Upper lobe of left lung (tissue), 6 donors: ENCODE data around the gene GLI1. TPM values are rescaled to one million over a fixed set of nuclear protein-coding genes. Genes with fewer than 3 reads are reported as not detected.
A peak's percentile ranks its signal among the peaks of the same experiment; 100 is the strongest.

Source experiments
- ATAC-seq, 2 donors: fragments of 200-7000 bp; cut with Tn5 transposase; one replicate each; pipeline ENCODE4 v1.9.1; 2022; ENCODE audit warnings: mild to moderate bottlenecking in 2 of 2, moderate library complexity in 2 of 2; ENCODE audit not compliant: low FRiP score in 2 of 2
- DNase-seq, 2 donors: peaks; one replicate each; pipeline ENCODE4 v3.0.0-alpha.2; 2019 to 2020
- H3K27ac ChIP-seq, 4 donors: fragments of 200-600 bp; sonication (generic); one replicate each; pipeline ENCODE4 v1.5.1; 2016 to 2019
- H3K27me3 ChIP-seq, 4 donors: fragments of 200-600 bp; sonication (generic); one replicate each; pipeline ENCODE4 v1.5.1; 2017 to 2019
- H3K36me3 ChIP-seq, 4 donors: fragments of 200-600 bp; sonication (generic); one replicate each; pipeline ENCODE4 v1.5.1; 2016 to 2019
- H3K4me1 ChIP-seq, 4 donors: fragments of 200-600 bp; sonication (generic); one replicate each; pipeline ENCODE4 v1.5.1; 2018 to 2019
- H3K4me3 ChIP-seq, 4 donors: fragments of 200-600 bp; sonication (generic); one replicate each; pipeline ENCODE4 v1.5.1; 2017 to 2019; ENCODE audit warnings: mild to moderate bottlenecking in 2 of 4, moderate library complexity in 1 of 4
- H3K9me3 ChIP-seq, 4 donors: fragments of 200-600 bp; sonication (generic); one replicate each; pipeline ENCODE4 v1.5.1; 2018 to 2019
- EP300 ChIP-seq, 4 donors: sonication (generic); formaldehyde crosslinking; IDR thresholded peaks; one replicate each; pipeline ENCODE4 v1.5.1; 2017; ENCODE audit warnings: antibody characterized with exemption in 4 of 4, control low read depth in 2 of 4
- POLR2A ChIP-seq, 4 donors: fragments of 450-650 bp; IDR thresholded peaks; one replicate each; pipeline ENCODE4 v1.5.1; 2016 to 2017; ENCODE audit warnings: antibody characterized with exemption in 4 of 4, mild to moderate bottlenecking in 2 of 4
- POLR2AphosphoS5 ChIP-seq, 2 donors: sonication (generic); formaldehyde crosslinking; IDR thresholded peaks; one replicate each; pipeline ENCODE4 v1.5.1; 2017; ENCODE audit warnings: antibody characterized with exemption in 2 of 2
- WGBS, 2 donors: methylation state at CpG; one replicate each; pipeline ENCODE4 v1.1.5; 2017 to 2018; 5-methylcytosine and 5-hydroxymethylcytosine counted together
- total RNA-seq, 6 donors: library from RNA; depleted of rRNA in 4 of 6; stranded (reverse); fragments of >200 nt in 4 of 6; gene quantifications; one replicate each; pipeline versions ENCODE4 v1.1.0 to v1.2.1, GENCODE V29; 2016 to 2021
- TF ChIP-seq, protein P1 (sequence below), 6 experiments: fragments of 450-650 bp in 4 of 6; fragments of 200-600 bp in 2 of 6; sonication (generic) in 2 of 6; IDR thresholded peaks; one replicate each; pipeline ENCODE4 v1.5.1; 2016 to 2019; ENCODE audit warnings: antibody characterized with exemption in 6 of 6
- donor health status: DM: no; HTN: no; CAD: no; lungs with moderate emphysema.
- donor health status: DM: no; HTN: yes; CAD: no; lungs with severe emphysema.

GLI1 gene
- total RNA-seq, 6 donors from 2014 or later = 0.69 to 3.0 (median 1.5) TPM; not detected in 2

DNA sequence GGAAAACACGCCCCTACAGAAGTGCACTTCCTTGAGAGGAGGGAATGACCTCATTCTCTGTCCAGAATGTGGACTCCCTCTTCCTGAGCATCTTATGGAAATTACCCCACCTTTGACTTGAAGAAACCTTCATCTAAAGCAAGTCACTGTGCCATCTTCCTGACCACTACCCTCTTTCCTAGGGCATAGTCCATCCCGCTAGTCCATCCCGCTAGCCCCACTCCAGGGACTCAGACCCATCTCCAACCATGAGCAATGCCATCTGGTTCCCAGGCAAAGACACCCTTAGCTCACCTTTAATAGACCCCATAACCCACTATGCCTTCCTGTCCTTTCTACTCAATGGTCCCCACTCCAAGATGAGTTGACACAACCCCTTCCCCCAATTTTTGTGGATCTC, 9.5 kb upstream of the GLI1 start:
- no peaks in the 10 kb centered on the region for H3K36me3 ChIP-seq
- ATAC-seq (no peak), DNase-seq (no peak)
- peaks cover 0 to 6% (median 0%) of the 10 kb centered on the region in 4 donors for H3K4me1 ChIP-seq
- TF ChIP-seq POLR2AphosphoS5 (IDR thresholded peaks at IDR 0.05) = no peak
- TF ChIP-seq, protein P1, sequence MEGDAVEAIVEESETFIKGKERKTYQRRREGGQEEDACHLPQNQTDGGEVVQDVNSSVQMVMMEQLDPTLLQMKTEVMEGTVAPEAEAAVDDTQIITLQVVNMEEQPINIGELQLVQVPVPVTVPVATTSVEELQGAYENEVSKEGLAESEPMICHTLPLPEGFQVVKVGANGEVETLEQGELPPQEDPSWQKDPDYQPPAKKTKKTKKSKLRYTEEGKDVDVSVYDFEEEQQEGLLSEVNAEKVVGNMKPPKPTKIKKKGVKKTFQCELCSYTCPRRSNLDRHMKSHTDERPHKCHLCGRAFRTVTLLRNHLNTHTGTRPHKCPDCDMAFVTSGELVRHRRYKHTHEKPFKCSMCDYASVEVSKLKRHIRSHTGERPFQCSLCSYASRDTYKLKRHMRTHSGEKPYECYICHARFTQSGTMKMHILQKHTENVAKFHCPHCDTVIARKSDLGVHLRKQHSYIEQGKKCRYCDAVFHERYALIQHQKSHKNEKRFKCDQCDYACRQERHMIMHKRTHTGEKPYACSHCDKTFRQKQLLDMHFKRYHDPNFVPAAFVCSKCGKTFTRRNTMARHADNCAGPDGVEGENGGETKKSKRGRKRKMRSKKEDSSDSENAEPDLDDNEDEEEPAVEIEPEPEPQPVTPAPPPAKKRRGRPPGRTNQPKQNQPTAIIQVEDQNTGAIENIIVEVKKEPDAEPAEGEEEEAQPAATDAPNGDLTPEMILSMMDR (IDR thresholded peaks at IDR 0.05) = no peak
- no peak for TF ChIP-seq POLR2A (IDR thresholded peaks at IDR 0.05)
- TF ChIP-seq EP300 (IDR thresholded peaks at IDR 0.05) = no peak
- no peaks in the 10 kb centered on the region for H3K9me3 ChIP-seq
- no peaks in the 10 kb centered on the region for H3K27me3 ChIP-seq
- WGBS, 2 donors = 96 to 98% methylated on average over 3 of the region's 3 CpGs
- no peak overlapping the region for H3K4me3 ChIP-seq
- no peak overlapping the region for H3K27ac ChIP-seq

DNA sequence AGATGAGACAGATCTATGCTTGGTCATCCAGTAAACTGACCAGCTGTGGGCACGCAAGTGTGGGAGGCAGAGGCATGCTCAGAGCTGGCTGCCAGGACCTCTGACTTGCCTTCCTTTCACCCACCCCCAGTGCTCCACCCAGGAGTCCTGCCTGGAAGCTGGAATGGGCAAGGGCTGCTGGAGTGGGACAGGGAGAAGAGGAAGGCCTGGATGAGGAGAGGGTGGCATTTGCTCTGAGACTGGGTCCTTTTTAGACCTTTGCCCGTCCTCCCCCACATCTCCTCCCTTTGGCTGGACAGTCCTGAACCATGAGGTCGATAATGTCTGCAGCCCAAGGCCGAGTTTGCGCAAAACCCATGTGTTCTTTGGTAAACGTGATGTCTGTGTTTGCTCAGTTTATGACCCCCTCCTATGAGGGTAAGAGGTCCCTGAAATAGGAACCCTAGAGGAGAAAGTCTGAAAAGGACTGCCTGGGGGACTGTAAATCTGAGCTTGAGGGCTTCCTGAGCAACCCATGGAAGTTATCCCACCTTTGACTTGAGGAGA, 8.3 kb upstream of the GLI1 start:
- H3K27me3 ChIP-seq = no peaks in the 10 kb centered on the region
- ATAC-seq (no peak), DNase-seq (no peak)
- H3K9me3 ChIP-seq = no peaks in the 10 kb centered on the region
- WGBS, 2 donors = 81 to 85% methylated on average over 4 to 6 of the region's 6 CpGs
- no peak overlapping the region for H3K4me3 ChIP-seq
- TF ChIP-seq EP300 (IDR thresholded peaks at IDR 0.05) (no peak), POLR2AphosphoS5 (IDR thresholded peaks at IDR 0.05) (no peak)
- TF ChIP-seq, protein P1 (IDR thresholded peaks at IDR 0.05) = no peak
- H3K4me1 ChIP-seq = peaks cover 0 to 11% (median 0%) of the 10 kb centered on the region in 4 donors
- H3K27ac ChIP-seq = no peak overlapping the region
- no peaks in the 10 kb centered on the region for H3K36me3 ChIP-seq

DNA sequence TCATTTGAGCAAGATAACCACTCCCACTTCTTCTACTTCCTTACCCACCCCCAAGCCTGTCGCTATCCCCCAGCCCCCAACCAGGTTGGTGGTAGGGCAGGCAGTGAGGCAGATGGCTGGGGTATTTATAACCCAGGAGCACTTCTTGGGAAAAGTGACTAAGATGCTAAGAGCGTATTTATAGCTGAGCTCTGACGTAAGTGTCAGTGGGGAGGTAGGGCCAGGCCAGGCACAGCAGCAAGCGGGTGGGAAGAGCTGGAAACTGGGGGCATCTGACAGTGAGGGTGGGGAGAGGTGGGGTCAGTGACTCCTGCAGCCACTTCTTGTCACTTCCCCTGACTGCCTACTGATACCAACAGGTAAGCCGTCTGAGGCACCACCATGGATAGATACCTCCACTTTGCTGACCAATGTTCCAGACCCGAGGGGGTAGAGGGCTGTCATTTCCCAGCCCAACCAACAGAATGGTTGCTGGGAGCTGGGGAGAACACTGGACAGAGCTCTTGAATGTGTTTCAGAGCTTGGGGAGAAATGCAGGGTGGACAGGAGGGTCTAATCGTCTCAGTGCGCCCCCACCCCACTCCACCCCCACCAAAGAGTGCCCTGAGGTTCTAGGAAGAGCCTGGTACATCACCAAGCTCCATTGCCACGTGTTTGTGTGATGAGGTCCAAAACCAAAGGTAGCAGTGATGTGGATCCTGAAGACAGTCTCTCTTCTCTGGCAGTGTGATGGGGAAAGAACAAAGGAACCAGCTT, 7.2 kb upstream of the GLI1 start:
- Histone ChIP-seq H3K4me1 (peaks cover 0 to 12% (median 0%) of the 10 kb centered on the region in 4 donors), H3K36me3 (no peaks in the 10 kb centered on the region), H3K27me3 (no peaks in the 10 kb centered on the region), H3K9me3 (no peaks in the 10 kb centered on the region), H3K27ac (peak overlapping the region in 1 of 4 donors; percentile 7), H3K4me3 (no peak overlapping the region)
- DNase-seq (no peak), ATAC-seq (no peak)
- WGBS, 2 donors = 23 to 33% methylated on average over 6 to 8 of the region's 9 CpGs
- TF ChIP-seq POLR2A (IDR thresholded peaks at IDR 0.05) (no peak), EP300 (IDR thresholded peaks at IDR 0.05) (no peak), POLR2AphosphoS5 (IDR thresholded peaks at IDR 0.05) (no peak)
- TF ChIP-seq, protein P1 (IDR thresholded peaks at IDR 0.05) = no peak

DNA sequence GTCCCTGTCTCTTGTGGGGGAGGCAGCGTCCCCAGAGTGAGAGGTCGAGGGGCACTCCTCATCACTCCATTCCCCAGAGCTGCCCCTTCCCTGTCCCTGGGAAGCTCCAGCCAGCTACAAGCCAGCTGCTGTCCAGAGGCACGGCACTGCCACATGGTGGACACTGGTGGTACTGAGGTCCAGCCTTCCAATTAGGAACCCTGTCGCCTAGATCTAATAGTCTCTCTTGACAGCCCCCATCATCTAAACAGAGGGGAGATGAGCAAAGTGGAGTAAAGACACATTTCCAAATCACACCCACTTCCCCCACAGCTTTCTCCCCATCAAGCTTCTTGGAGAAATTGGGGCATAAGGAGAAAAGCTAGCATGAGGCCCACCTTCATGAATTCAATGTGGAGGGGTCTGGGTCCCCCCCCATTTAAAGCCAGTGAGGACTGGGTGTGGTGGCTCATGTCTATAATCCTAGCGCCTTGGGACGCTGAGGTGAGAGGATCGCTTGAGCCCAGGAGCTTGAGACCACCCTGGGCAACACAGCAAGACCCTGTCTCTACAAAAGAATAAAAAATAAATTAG, 6.6 kb upstream of the GLI1 start:
- DNase-seq = peak in 1 of 2 donors; percentile 84
- ATAC-seq = peak; percentile 79 to 91
- Histone ChIP-seq H3K27me3 (no peaks in the 10 kb centered on the region), H3K4me1 (peaks cover 0 to 12% (median 0%) of the 10 kb centered on the region in 4 donors), H3K36me3 (no peaks in the 10 kb centered on the region), H3K4me3 (no peak overlapping the region), H3K27ac (peak overlapping the region in 1 of 4 donors; percentile 7), H3K9me3 (no peaks in the 10 kb centered on the region)
- TF ChIP-seq POLR2AphosphoS5 (IDR thresholded peaks at IDR 0.05) (no peak), POLR2A (IDR thresholded peaks at IDR 0.05) (no peak), EP300 (IDR thresholded peaks at IDR 0.05) (no peak)
- TF ChIP-seq, protein P1 (IDR thresholded peaks at IDR 0.05) = peak; percentile 82 to 94 (median 88)
- 22 to 26% methylated on average over 5 to 7 of the region's 7 CpGs for WGBS, 2 donors
